Measurements from ENCODE around the gene TCEAL8. TPM values are rescaled to one million over a fixed set of nuclear protein-coding genes. Genes with fewer than 3 reads are reported as not detected.
"Not testable (repeated sequence)": the region's sequence is repeated elsewhere in the genome, so short reads cannot be mapped to it uniquely, and the experiment has no call there.

The TCEAL8 gene, protein sequence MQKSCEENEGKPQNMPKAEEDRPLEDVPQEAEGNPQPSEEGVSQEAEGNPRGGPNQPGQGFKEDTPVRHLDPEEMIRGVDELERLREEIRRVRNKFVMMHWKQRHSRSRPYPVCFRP
- 186 and 188 TPM in 2 replicates for total RNA-seq (2014; rRNA removed; shearing (Covaris generic))

DNA sequence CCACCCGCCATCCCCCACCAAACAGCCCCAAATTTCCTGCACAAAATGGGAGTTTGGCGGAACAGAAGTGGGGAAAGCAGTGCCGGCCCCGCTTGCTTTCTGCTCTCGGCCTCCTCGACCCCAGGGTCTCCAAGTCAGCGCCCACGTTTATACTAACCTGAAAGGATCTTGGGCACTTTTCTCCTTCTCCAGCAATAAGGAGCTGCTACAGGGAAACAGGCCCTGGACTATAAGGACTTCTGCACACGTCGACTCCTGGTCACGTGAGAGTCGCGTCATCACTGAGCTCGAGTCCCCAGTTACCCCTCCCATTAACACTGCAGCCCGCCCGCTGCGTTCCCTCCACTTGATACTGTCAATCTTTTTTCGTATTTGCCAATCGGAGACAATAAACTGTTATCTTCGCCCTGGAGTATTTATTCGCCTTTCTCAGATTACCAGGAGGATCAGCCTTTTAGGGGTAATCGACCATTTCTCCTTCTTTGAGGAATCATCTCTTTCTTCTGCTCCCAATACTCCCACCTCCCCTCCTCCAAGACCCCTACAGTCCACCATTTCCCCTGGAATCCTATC, at the start of gene TCEAL8:
Gene TCEAL8 (minus strand): TSS at position 235 of the 573 bp plus-strand sequence. CDS start 1,176 bp downstream, outside the sequence.
- DNase-seq (ENCODE audit: low spot score): peak; percentile 80

DNA sequence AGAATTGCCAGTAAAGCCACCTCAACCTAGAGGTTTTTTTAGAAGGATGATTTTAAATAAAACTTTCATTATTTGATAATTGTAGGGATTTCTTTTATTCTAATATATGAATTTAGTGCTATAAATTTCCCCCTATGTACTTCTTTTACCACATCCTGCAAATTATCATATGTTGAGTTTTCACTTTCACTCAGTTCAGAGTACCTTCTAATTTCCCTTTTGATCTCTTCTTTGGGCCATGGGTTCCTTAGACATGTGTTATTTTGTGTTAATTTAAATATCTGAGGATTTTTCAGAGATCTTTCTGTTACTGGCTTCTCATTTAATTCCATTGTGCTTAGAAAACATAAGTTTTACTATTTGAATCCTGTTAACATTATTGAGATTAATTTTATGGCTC, 49.8 kb upstream of the TCEAL8 start:
- DNase-seq (ENCODE audit: low spot score): no peak

DNA sequence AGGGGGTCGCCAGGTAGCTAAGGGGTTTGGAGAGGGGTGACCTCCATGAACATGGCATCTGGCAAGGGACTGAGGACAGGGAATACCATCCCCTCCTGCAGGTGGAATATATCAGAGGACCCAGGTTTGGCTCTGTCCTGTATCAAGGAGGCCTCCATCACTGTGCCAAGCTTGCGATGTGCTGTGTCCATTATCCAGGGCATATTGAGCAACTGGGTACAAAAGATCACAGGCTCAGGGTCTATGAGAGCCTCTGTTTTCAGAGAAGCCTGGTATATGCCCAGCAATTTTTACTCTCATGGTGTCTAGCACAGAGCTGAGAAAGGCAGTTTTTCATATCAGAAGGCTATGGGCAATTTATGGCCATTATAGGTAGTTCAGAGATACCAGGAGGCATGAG, 38.2 kb upstream of the TCEAL8 start:
- no peak for DNase-seq (ENCODE audit: low spot score)

DNA sequence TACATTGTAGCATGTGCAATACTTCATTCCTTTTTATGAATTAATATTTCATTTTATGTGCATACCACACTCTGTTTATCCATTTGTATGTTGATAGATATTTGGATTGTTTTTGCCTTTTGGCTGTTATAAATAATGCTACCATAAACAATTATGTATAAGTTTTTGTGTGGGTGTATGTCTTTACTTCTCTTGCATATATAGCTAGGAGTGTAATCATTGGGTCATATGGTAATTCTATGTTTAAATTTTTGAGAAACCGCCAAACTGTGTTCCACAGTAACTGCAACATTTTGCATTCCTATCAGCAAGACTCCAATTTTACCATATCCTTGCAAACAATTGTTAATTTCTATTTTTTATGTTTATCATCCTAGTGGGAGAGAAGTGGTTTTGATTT, 24.7 kb upstream of the TCEAL8 start:
- DNase-seq (ENCODE audit: low spot score): no peak

DNA sequence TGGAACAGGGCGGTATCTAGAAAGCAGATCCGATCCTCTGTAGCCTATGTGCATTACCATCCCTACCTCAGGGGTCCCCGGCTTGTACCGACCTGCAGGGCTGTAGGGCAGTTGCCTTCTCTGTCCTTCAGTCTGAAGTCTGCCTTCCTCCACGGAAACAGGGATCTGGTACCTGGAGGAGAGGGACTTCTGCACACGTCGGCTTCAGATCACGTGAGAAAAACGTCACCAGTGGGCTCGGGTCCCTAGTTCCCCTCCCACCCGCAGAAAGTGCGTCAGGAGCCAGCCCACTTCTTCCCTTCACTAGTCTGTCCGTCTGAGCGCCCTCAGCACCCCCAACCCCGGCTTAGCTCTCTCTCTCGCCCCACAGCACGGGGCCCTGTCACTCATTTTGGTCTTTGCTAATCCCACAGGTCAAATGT, 21.6 kb upstream of the TCEAL8 start, which contains the start of gene TCEAL5:
Gene TCEAL5 (minus strand): TSS at position 170 of the 422 bp plus-strand sequence. CDS start 2,187 bp downstream, outside the sequence.
- no peak for DNase-seq (ENCODE audit: low spot score)

DNA sequence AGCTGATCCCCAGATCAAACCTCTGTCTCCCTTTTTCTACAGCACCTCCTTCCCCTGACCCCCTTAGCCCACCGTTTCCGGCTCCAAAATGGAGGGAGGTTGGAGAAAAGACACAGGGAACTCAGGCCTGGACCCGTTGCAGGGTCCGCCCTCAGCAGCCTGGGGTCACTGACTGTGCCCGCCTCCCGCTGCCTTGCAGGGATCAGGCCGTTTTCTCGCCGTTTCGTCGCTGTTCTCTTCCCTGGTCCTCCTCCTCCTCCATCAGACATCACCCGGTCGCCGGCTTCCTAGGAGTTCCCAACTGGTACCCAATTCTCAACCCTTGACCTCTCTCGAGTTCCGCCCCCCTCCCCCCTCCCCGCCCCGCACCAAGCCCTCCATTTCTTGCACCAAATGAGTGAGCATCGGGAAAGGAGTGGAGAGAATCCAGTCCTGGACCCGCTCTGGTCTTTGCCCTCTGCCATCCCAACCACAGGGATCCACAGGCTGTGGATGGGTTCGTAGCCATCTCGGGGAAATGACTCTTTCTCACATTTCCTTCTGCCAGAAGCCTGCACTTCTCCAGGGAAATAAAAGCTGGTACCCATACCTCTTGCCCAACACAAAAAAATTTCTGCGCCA, 21.1 kb upstream of the TCEAL8 start:
- DNase-seq (ENCODE audit: low spot score): no peak

DNA sequence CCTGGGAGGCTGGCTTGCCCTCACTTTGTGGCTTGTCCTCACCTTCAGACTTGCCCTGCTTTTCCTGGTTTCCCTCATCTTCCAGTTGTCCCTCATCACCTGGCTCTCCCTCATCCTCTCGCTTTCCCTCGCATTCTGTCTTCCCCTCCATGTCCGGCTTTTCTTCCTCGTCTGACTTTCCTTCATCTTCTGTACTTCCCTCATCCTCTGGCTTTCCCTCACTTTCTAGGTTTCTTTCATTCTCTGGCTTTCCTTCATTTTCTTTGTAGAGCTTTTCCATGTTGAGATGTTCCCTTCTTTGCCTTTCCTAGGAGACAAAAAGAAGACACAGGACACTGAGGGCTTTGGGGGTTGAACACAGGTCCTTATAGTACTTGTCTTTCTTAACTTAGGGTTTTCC, 19.3 kb upstream of the TCEAL8 start:
- DNase-seq (ENCODE audit: low spot score): no peak

DNA sequence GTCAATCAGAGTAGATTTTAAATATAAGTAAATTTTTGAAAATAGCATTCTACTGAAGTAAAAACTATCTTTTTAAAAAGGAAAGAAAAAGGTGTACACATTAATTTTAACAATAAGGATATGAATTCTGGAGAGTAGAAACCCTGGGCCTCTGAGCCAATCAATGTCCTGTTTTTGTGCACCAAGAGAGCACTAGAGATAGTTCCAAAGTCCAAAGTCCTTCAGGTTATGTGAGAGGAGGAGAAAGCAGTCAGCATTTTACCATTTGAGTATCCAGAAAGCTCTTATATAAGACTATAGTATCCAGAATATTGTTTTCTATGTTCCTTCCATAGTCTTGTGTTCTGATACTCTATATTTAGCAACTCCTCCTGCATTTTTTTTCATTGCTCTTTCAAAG, 3.3 kb upstream of the TCEAL8 start:
- no peak for DNase-seq (ENCODE audit: low spot score)

DNA sequence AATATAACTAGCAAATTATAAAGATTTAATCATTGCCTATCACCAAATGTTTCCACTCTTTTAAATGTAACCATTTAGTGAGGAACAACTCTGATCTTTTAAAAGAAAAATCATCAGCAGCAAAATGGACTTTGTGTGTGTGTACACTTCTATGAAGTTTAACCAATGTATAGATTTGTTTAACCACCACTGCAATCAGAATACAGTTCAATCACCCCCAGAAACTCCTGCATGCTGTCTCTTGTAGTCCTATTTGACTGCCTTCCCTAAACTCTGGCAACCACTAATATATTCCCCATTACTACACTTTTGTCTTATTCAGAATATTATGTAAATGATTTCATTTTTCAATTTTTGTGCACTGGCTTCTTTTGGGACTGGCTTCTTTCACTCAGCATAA, 1.7 kb upstream of the TCEAL8 start:
- no peak for DNase-seq (ENCODE audit: low spot score)

DNA sequence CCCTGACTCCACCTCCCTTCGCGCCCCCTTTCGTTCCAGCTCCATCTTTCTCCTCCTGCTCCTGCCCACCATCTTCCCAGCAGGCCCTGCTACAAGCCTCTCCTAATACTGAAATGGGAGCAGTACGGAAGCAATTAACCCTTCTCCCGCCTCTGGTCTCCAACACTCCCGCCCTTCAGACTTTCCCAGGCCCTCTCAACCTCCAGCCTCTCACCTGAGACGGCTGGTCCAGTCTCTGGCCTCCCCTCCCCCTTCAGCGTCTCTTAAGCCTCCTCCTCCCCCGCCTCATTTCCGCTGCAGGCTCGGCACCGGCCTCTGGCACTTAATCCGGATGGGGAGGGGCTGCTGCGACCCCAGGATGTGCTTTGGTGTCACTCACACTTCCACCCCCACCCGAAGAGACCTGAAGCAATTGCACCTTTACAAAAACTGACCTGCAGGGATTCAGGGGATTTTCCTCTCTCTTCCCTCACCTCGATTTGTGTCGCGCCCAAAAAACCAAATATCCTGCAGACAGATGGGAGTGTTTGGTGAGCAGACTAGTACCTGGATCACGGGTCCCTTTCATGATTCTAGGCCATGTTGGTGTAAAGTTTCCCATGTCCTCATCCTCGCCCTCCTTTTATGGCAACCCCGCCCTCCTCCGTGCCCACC, 657 bp downstream of the TCEAL8 start:
- peak; percentile 47 for DNase-seq (ENCODE audit: low spot score)

DNA sequence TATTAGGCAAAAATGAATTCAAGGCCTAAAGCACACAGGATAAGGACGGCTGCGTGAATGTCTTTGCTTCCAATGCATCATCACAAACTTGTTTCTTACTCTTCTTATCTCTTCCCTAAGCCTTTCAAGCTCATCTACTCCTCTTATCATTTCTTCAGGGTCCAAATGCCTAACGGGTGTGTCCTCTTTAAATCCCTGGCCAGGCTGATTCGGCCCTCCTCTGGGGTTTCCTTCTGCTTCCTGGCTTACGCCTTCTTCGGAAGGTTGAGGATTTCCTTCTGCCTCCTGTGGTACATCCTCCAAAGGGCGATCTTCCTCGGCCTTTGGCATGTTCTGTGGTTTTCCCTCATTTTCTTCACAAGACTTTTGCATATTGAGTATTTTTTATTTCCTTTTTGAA, 1.3 kb downstream of the TCEAL8 start:
- DNase-seq (ENCODE audit: low spot score): no peak

DNA sequence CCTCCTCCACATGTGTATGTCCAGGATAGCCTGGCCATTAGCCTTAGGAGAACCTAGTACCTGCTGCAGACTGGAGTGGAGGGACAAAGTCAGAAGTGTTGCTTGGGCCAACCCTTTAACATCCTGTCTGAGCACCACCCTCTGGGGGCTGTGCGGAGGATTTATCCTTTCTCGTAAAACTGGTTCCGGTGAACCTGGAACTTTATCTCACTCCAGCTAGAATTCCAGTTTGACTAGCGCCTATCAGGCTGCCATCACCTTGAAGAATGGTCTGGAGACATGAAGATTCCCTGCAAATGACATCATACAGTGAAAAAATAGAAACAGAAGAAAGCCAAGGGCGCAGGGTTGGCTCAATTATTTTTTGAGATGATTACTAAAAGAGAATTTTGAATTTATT, 4.0 kb downstream of the TCEAL8 start:
- DNase-seq (ENCODE audit: low spot score): no peak

DNA sequence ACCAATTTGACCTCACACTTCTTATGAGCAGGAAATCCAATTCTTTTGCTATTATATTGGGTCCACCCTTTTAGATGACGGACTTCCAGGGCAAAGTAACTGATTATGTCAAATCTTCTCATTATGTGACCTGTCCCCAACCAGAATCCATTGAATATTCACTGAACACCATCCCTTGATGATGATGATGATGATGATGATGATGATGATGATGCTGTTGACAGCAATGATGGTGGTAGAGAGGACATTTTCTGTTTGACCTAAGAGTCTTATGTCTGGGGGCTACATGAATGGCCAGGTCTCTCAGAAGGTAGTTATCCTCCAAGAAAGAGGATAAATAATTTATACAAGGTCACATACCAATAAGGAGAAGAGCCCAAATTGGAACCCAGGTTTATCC, 5.2 kb downstream of the TCEAL8 start:
- no peak for DNase-seq (ENCODE audit: low spot score)

DNA sequence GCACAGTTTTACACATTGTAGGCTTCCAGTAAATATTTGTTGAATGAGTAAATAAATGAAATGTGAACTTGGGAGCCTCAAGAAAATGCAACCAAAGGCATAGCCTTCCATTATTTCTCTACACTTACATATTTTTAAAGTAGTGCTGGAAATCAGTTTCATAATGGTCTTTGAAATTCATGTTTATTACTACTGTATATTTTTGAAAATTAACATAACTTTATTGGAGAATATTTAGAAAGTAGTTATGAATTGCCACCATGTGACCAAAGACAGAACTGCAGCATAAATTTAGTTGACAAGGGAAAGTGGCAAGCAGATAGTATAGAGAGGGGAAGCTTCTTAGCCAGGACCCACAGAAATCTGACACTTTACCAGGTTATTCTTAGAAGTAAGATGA, 6.4 kb downstream of the TCEAL8 start:
- no peak for DNase-seq (ENCODE audit: low spot score)

DNA sequence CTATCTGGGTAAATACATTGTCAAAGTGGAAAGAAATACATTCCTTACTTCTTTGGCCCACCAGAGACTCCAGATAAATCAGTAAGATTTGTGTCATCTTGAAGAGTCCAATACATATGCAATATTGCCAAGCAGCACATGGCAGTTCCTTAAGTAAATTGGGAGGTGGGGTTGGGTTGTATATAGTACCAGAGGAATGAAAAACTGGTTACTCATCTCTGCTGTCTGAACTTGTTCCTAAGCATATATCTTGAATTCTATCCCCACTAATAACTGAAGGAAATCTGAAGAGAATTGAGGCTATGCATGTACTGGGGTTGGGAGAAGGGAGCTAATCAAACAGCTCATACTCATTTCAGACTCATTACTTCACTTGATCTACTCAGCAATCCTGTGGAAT, 14.8 kb downstream of the TCEAL8 start:
- no peak for DNase-seq (ENCODE audit: low spot score)

DNA sequence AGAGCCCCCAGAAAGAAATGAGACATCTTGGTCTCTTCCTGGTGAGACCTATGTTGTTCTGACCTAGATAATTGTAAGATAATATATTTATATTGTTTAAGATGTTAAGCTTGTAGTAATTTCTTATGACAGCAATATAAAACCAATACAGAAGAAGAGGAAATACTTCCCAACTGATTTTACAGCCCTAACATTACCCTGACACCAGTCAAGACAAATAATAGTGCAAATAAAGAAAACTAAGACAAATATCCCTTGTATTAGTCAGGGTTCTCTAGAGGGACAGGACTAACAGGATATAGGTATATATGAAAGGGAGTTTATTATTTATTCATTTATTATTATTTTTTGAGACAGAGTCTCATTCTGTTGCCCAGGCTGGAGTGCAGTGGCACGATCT, 18.7 kb downstream of the TCEAL8 start:
- DNase-seq (ENCODE audit: low spot score): no peak

DNA sequence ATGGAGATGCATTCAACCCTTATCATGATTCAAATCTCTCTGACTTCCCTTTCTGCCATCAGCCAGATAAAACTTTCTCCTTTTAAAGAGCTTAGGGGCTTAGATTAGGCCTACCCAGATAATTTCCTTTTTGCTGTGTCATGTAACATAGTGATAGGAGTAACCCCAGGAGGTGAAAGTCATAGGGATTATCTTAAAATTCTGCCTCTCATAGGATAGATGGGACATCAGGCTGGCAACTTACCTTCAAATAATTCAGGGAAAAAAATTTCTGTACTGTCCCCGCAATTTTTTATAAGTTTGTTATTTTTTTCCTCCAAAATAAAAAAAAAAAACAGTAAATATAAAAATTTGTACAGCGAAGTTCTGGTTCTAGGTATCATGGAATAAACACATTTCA, 19.3 kb downstream of the TCEAL8 start:
- not testable (repeated sequence) for DNase-seq (ENCODE audit: low spot score)

DNA sequence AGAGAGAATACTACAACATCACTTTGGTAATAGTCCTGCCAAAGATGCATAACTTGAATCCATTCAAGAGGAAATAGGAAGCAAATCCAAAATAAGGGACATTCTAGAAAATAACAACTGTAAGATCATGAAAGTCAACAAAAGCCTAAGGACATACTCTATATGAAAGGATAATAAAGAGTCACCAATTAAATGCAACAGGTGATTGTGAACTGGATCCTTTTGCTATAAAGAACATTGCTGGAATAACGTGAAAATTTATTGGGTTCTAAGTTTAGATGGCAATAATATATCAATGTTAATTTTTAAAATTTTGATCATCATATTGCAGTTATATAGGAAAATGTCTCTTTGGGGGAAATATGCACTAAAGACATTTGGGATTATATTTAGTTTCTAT, 20.1 kb downstream of the TCEAL8 start:
- no peak for DNase-seq (ENCODE audit: low spot score)

DNA sequence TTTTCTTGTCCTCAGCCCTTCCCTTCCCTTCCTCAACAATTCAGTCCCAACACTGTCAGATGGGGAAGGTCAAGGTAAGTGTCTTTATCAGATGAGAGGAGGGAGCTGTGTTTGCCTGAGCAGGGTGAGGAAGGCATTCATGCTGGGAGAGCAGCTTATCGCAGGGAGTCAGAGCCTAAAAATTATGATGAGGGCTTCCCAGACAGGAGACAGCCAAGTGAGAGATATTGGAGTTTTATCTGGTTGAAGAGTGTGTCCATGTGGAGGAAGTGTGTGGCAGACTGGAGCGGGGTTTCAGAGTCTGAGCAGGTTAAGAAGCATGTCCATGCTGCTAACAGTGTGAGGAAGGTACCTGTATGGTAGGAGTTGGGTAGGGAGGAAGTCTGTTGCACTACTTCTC, 21.7 kb downstream of the TCEAL8 start:
- no peak for DNase-seq (ENCODE audit: low spot score)

DNA sequence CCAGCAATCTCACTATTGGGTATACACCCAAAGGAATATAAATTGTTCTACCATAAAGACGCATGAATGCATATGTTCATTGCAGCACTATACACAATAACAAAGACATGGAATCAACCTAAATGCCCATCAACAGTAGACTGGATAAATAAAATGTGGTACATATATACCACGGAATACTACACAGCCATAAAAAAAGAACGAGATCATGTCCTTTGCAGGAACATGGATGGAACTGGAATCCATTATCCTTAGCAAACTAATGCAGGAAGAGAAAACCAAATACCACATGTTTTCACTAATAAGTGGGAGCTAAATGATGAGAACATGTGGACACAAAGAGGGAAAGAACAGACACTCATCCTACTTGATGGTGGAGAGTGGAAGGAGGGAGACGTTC, 29.0 kb downstream of the TCEAL8 start:
- DNase-seq (ENCODE audit: low spot score): not testable (repeated sequence)

DNA sequence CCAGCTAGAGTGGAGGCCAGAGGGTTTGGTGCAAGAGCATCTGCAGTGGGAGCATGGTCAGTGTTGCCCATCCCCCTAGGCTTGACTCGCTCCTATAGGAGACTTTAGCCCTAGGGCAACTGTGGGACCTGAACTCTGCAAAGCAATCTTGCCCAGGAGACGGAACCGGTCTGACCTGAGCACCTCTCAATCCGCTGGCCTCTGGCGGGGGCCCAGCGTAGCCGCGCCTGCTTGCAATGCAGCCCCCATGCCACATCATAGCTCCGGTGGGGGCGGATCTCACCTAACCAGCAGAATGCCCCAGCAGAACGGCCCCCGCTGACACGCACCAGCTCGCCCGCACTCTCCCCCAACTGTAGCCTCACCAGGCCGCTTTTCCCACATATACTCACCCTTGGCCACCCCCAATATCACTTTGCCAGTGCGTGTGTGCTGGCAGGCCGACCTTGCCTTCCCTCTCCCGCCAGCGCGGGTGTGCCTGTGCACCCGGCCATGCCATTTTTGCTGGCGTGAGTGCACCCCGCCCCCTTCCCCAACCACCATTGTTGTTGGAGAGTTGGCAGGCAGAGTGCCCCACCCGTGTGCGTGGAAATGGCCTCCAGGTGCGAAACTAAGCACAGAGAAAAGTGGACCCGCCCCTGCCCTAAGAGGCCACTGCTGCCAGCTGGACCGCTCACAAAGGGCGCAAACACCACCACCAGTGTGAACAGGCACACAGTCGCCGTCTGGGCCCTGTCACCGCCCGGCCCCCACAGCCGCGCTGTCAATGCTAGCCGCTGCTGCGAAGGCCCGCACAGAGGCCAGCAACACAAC, 34.2 kb downstream of the TCEAL8 start:
- no peak for DNase-seq (ENCODE audit: low spot score)

DNA sequence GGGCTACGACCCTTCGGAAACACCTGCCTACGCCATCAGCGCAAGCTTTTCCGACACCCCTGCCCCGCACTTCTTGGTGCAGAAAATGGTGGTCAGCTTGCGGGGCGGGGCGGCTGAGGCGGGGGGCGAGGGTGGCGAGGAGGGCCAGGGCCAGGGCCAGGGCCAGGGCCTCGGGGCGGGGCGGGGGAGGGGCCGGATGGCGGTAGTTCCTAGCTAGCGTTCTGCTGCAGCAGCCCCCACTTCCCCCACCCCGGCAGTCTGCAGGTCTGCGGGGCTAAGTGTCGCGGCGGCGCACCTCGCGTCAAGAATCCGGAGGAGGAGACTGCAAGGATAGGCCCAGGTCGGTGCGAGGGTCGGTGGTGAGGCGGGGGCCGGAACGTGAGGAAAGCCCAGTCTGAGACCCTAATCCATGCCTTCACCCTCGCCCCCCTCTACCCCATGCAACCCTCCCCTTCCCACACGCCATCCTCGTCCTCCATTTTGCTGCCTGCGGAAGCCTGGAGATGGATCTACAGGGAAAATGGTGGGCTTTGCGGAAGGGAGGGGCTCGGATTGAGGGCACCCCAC, 39.4 kb downstream of the TCEAL8 start:
- no peak for DNase-seq (ENCODE audit: low spot score)
